Uterus (tissue), 2 donors: ENCODE measurements around the gene TMEM204.

Experiments used
- POLR2A ChIP-seq, 2 donors: fragments of 450-650 bp; IDR thresholded peaks; one replicate each; pipeline ENCODE4 v1.6.1; 2016; ENCODE audit warnings: antibody characterized with exemption in 2 of 2, mild to moderate bottlenecking in 1 of 2, moderate library complexity in 1 of 2
- TF ChIP-seq, protein P1 (sequence below), 4 experiments: fragments of 200-600 bp in 2 of 4; fragments of 450-650 bp in 2 of 4; sonication (generic) in 2 of 4; IDR thresholded peaks; one replicate each; pipeline ENCODE4 v1.5.1; 2016 to 2019; ENCODE audit warnings: antibody characterized with exemption in 4 of 4, mild to moderate bottlenecking in 2 of 4, moderate library complexity in 1 of 4

DNA sequence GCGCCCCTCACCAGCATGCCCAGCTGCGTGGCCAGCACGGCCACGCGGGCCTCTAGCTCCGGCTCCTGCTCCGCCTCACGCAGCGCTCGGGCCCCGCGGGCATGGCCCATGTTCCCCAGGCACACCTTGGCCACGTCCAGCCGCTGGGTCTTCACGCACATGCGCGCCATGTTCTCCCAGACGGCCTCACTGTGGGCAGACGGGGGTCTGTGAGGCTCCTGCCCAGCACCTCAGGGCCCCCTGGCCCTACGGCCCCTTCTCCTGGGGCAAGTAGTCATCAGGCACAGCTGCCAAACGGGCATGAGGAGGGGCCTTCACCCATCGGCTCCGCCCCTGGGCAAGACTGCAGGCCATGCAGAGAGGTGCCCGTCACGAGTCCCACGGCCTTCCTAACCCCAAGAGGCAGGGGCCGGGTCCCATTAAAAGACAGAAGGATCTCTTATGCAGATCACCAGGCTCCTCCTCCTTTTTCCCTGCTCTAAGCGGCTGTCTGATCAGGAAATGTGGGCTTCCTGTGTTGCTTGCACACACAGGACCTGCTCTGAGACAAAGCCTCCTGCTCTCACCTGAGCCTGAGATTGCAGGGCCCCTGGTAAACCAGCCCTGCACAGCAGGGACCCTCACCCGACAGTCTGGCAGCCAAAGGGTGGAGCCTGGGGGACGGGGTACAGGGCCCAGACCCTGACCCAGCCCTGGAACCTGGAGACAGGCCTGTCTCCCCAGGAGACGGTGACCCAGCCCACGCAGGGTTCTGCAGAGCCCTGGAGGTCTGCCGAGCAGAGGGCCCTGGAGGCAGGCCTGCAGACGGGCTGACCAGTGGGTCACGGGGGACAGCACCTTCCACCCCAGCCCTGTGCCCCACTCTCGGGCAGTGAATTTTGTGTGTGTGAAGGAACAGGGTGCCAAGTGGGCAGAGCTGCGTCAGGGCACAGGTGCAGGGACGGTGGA is 6.6 kb upstream of the TMEM204 start:
- TF ChIP-seq, protein P1, sequence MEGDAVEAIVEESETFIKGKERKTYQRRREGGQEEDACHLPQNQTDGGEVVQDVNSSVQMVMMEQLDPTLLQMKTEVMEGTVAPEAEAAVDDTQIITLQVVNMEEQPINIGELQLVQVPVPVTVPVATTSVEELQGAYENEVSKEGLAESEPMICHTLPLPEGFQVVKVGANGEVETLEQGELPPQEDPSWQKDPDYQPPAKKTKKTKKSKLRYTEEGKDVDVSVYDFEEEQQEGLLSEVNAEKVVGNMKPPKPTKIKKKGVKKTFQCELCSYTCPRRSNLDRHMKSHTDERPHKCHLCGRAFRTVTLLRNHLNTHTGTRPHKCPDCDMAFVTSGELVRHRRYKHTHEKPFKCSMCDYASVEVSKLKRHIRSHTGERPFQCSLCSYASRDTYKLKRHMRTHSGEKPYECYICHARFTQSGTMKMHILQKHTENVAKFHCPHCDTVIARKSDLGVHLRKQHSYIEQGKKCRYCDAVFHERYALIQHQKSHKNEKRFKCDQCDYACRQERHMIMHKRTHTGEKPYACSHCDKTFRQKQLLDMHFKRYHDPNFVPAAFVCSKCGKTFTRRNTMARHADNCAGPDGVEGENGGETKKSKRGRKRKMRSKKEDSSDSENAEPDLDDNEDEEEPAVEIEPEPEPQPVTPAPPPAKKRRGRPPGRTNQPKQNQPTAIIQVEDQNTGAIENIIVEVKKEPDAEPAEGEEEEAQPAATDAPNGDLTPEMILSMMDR (IDR thresholded peaks at IDR 0.05): no peak
- no peak for TF ChIP-seq POLR2A (IDR thresholded peaks at IDR 0.05)
